HepG2 (cell line): ENCODE results near the gene FIS1. TPM values are rescaled to one million over a fixed set of nuclear protein-coding genes. Genes with fewer than 3 reads are reported as not detected.

Experiments
- HOMEZ ChIP-seq: IDR thresholded peaks from 2 replicates; pipeline ENCODE4 v1.6.1; 2016; ENCODE audit warnings: low read depth
- NFATC3 ChIP-seq: sonication (generic); formaldehyde crosslinking; IDR thresholded peaks from 2 replicates; pipeline ENCODE4 v1.5.1; 2020; ENCODE audit warnings: mild to moderate bottlenecking, missing genetic modification reagents
- PAXIP1 ChIP-seq: sonication (generic); formaldehyde crosslinking; conservative IDR thresholded peaks from 2 replicates; pipeline ENCODE4 v1.4.0; 2020; ENCODE audit warnings: mild to moderate bottlenecking, missing genetic modification reagents, moderate library complexity
- WIZ ChIP-seq: sonication (generic); formaldehyde crosslinking; IDR thresholded peaks from 2 replicates; pipeline ENCODE4 v1.5.1; 2020; ENCODE audit warnings: mild to moderate bottlenecking, missing genetic modification reagents
- ZHX2 ChIP-seq, 2 experiments: sonication (generic) in 1 of 2; formaldehyde crosslinking in 1 of 2; IDR thresholded peaks; 2 replicates each; pipeline versions ENCODE4 v1.6.1 to v1.9.0; 2014 to 2022; ENCODE audit warnings: antibody characterized with exemption in 1 of 2, borderline replicate concordance in 1 of 2, inconsistent platforms in 1 of 2, low read depth in 1 of 2, missing genetic modification reagents in 1 of 2
- ZMYM2 ChIP-seq: sonication (generic); formaldehyde crosslinking; IDR thresholded peaks from 2 replicates; pipeline ENCODE4 v1.8.0; 2022; ENCODE audit warnings: mild to moderate bottlenecking, missing genetic modification reagents
- ZNF263 ChIP-seq: sonication (generic); formaldehyde crosslinking; IDR thresholded peaks from 2 replicates; pipeline ENCODE4 v1.4.0; 2020; ENCODE audit warnings: missing genetic modification reagents
- ZNF296 ChIP-seq: sonication (generic); formaldehyde crosslinking; conservative IDR thresholded peaks from 2 replicates; pipeline ENCODE4 v1.5.0; 2020; ENCODE audit warnings: mild to moderate bottlenecking, missing genetic modification reagents
- ZNF337 ChIP-seq: sonication (generic); formaldehyde crosslinking; IDR thresholded peaks from 2 replicates; pipeline ENCODE4 v1.5.1; 2020; ENCODE audit warnings: missing genetic modification reagents, low read depth, mild to moderate bottlenecking, borderline replicate concordance
- ZNF512B ChIP-seq: sonication (generic); formaldehyde crosslinking; IDR thresholded peaks from 2 replicates; pipeline ENCODE4 v1.5.1; 2020; ENCODE audit warnings: missing genetic modification reagents, mild to moderate bottlenecking, borderline replicate concordance
- ZNF839 ChIP-seq: sonication (generic); formaldehyde crosslinking; IDR thresholded peaks from 2 replicates; pipeline ENCODE4 v1.4.0; 2020; ENCODE audit warnings: missing genetic modification reagents, mild to moderate bottlenecking, borderline replicate concordance
- ZNF841 ChIP-seq: sonication (generic); formaldehyde crosslinking; IDR thresholded peaks from 2 replicates; pipeline ENCODE4 v1.8.1; 2023; ENCODE audit warnings: missing genetic modification reagents, borderline replicate concordance
- polyA plus RNA-seq, 8 experiments: library from polyadenylated mRNA; depleted of rRNA in 3 of 8; stranded (reverse) in 7 of 8; unstranded in 1 of 8; fragments of >200 nt; fragmentation: Illumina TruSeq in 4 of 8; extraction: Trizol in 4 of 8; gene quantifications; 2 replicates each; pipeline versions ENCODE4 v1.2.1 to v1.2.3, GENCODE V29; 2011 to 2016; ENCODE audit warnings: low read depth in 4 of 8, missing spikeins in 1 of 8, mixed read lengths in 1 of 8; ENCODE audit not compliant: insufficient read depth in 1 of 8
- total RNA-seq, 5 experiments: library from RNA; depleted of rRNA; stranded (reverse); fragments of >200 nt; fragmentation: Illumina TruSeq; extraction: Trizol; gene quantifications; 2 replicates each; pipeline ENCODE4 v1.2.3, GENCODE V29; 2016; ENCODE audit warnings: low read depth in 1 of 5

Gene FIS1
- total and polyA plus RNA-seq, 2 of the 13 experiments (the other 11 are each of a cell fraction or from before 2014, with no cell fraction given), result 97.5 to 101 TPM

- TF ChIP-seq PAXIP1 (CRISPR knock-in tag), result no peak; the same call in 1 of the 2 replicates
- TF ChIP-seq HOMEZ (CRISPR knock-in tag), result no peak
- TF ChIP-seq ZNF839 (CRISPR knock-in tag), result no peak
- TF ChIP-seq ZNF263, result no peak
- 0 out of 2 replicates have a peak, but pooled peaks have one; percentile 48 for TF ChIP-seq ZNF512B (CRISPR knock-in tag)
- no peak for TF ChIP-seq ZNF296 (CRISPR knock-in tag)
- no peak for TF ChIP-seq ZNF337
- TF ChIP-seq ZMYM2 (CRISPR knock-in tag), result peak; percentile 92
- no peak for TF ChIP-seq NFATC3 (CRISPR knock-in tag)
- no peak for TF ChIP-seq ZNF841 (CRISPR knock-in tag)
- no peak for TF ChIP-seq ZHX2 (IDR thresholded peaks at IDR 0.05; ENCODE audit: low read depth)
- TF ChIP-seq ZHX2 (CRISPR knock-in tag; IDR thresholded peaks at IDR 0.05; ENCODE audit: borderline replicate concordance), result no peak
- TF ChIP-seq WIZ (CRISPR knock-in tag), result no peak
Measured at GRCh38 chr7:101218236-101219125, 26.4 kb downstream of the FIS1 start (continued).
